ENCODE results near the gene SPATA13.

SPATA13 gene

DNA sequence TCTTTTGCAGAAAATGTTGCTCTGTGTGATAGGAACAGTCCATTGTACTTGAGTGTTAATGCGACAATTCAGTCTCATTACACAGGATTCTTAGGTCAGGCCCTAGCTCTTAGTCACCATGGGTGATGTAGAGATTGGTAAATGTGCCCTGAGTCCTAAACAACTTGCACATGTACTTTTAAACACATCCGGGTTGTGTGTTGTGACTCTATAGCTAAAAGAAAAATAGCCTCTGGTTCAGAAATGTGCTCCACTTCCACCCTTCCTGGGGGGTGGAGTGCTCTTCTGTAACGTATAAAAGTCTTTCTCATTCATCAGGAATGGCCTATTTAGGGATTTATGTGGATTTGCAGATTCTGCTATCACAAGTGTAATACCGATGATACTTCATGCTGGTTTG lies 5.2 kb downstream of the SPATA13 start:
- no peaks in the 10 kb centered on the region for H3K36me3 Mint-ChIP-seq (ENCODE audit: low read depth)
- no peak overlapping the region for H3K4me3 Mint-ChIP-seq
- H3K27me3 Mint-ChIP-seq = peaks cover 21% of the 10 kb centered on the region
- peaks cover 15% of the 10 kb centered on the region for H3K4me1 Mint-ChIP-seq (ENCODE audit: low read depth)
- intact Hi-C loops (cut with micrococcal nuclease) = loop anchor here (10.0 kb wide), 1 partner anchor 791 kb away; no protein-coding TSS in a partner anchor
- H3K9me3 Mint-ChIP-seq = no peaks in the 10 kb centered on the region
- H3K27ac Mint-ChIP-seq = no peak overlapping the region

DNA sequence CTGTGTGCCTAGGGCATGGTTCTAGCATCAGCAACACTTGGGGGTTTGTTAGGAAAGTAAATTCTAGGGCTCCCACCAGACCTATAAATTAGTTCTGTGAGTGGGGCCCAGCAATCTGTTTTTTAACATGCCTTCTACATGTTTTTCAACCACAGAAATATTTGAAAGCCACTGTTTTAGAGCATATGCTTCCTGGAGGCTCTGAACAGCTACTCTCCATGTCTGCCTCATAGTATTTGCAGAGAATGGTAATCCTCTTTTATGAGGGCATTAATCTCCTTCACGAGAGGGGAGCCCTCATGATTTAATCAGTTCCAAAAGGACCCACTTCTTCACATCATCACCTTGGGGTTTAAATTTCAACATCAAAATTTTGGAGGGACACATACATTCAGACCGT lies 6.0 kb downstream of the SPATA13 start:
- Mint-ChIP-seq H3K4me1 (ENCODE audit: low read depth) (peaks cover 9% of the 10 kb centered on the region), H3K36me3 (ENCODE audit: low read depth) (no peaks in the 10 kb centered on the region), H3K27me3 (peaks cover 13% of the 10 kb centered on the region), H3K9me3 (no peaks in the 10 kb centered on the region), H3K27ac (no peak overlapping the region), H3K4me3 (no peak overlapping the region)
- intact Hi-C loops (cut with micrococcal nuclease) = loop anchor here (10.0 kb wide), 1 partner anchor 792 kb away; no protein-coding TSS in a partner anchor

DNA sequence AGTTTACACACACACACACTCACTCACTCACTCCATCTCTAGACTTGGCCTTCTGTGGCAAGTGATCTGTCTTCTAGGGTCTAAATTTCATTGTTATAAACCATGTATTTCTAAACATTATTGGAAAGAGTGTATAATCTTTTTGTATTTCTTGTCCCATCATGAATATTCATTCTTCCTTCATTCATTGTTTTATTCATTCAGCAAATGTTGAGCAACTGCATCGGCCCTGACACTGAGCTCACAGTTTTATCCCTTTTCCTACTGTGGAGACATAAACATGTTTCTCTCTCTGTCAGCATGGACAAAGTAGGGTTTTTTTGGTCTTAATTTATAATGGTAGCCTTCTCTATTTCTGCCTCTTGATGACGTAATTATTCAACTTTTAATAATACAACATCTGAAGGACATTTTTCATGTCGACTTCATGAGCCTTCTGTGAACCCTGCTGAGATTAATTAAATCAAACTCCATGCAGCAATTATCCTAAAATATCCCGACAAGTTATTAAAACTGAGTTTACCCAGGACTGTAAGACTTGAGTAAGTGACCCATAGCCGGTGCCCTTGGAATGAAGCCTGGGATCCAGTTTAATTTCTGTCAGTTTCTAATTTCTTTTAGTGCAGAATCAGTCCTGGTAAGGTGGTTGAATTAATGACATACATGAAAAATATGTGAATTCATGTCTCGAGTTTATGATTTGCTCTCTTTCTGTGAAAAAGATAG lies 7.3 kb downstream of the SPATA13 start:
- intact Hi-C loops (cut with micrococcal nuclease) = loop anchor here (10.0 kb wide), 1 partner anchor 793 kb away; no protein-coding TSS in a partner anchor
- H3K9me3 Mint-ChIP-seq = no peaks in the 10 kb centered on the region
- H3K27me3 Mint-ChIP-seq = peaks cover 2% of the 10 kb centered on the region
- H3K36me3 Mint-ChIP-seq (ENCODE audit: low read depth) = no peaks in the 10 kb centered on the region
- H3K27ac Mint-ChIP-seq = no peak overlapping the region
- H3K4me3 Mint-ChIP-seq = no peak overlapping the region
- no peaks in the 10 kb centered on the region for H3K4me1 Mint-ChIP-seq (ENCODE audit: low read depth)

DNA sequence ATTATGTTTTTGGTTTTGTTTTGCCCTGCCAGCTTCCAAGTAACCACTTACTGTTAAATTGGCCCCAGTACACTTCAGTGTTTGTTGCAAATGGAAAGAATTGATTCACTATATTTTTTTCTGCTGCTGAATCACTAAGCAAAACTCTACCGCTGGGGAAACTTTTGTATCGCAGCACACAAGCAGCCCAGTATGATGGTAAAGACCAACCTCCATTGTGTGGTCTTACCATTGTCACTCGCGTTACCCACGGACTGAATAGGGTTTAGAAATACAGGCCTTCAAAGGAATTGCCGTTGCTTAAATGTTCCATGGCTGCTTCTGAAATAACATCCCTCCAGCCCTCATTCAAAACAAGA lies 7.9 kb downstream of the SPATA13 start:
- Mint-ChIP-seq H3K4me3 (no peak overlapping the region), H3K4me1 (ENCODE audit: low read depth) (no peaks in the 10 kb centered on the region), H3K27ac (no peak overlapping the region), H3K9me3 (no peaks in the 10 kb centered on the region), H3K36me3 (ENCODE audit: low read depth) (no peaks in the 10 kb centered on the region), H3K27me3 (no peaks in the 10 kb centered on the region)
- intact Hi-C loops (cut with micrococcal nuclease) = loop anchor here (10.0 kb wide), 1 partner anchor 794 kb away; no protein-coding TSS in a partner anchor

DNA sequence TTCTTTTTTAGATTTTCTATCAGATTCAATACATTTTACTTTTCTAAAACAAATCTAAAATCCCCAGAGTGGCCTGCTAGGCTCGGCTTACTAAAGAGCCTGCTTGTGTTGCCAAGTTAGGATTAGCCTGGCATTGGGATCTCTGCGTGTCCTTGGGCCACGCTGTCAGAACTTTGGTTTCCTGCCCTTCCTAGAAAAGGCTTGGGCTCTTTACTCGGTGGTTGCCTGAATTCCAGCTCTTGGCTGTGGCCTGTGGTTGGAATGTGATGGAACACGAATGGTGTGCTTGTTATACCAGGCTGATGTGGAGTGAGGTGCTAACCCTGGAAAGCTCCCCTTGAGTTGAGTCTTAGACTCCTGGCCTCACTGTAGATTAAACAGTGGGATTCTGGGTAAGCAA lies 8.5 kb downstream of the SPATA13 start:
- H3K4me1 Mint-ChIP-seq (ENCODE audit: low read depth) = no peaks in the 10 kb centered on the region
- no peak overlapping the region for H3K27ac Mint-ChIP-seq
- no peaks in the 10 kb centered on the region for H3K36me3 Mint-ChIP-seq (ENCODE audit: low read depth)
- H3K9me3 Mint-ChIP-seq = no peaks in the 10 kb centered on the region
- no peak overlapping the region for H3K4me3 Mint-ChIP-seq
- no peaks in the 10 kb centered on the region for H3K27me3 Mint-ChIP-seq
- intact Hi-C loops (cut with micrococcal nuclease) = loop anchor here (10.0 kb wide), 1 partner anchor 794 kb away; no protein-coding TSS in a partner anchor

DNA sequence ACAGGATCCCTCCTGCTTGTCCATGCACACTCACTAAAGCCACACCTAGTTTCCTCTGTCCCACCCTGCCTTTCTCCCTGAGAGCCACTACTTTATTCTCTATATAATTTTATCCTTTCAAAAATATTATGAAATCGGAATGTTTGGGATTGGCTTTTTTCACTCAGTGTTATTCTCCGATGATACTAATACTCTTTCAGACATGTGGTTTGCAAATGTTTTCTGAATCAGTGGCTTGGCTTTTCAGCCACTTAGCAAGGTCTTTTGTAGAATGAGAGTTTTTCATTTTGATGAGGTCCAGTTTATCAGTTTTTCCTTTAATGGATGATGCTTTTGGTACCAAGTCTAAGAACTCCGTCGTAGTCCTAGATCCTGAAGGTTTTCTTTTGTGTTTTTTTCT lies 11.6 kb downstream of the SPATA13 start:
- H3K4me1 Mint-ChIP-seq (ENCODE audit: low read depth) = no peaks in the 10 kb centered on the region
- no peak overlapping the region for H3K27ac Mint-ChIP-seq
- no peaks in the 10 kb centered on the region for H3K27me3 Mint-ChIP-seq
- no peak overlapping the region for H3K4me3 Mint-ChIP-seq
- H3K9me3 Mint-ChIP-seq = no peaks in the 10 kb centered on the region
- no peaks in the 10 kb centered on the region for H3K36me3 Mint-ChIP-seq (ENCODE audit: low read depth)
- intact Hi-C loops (cut with micrococcal nuclease) = no loop called here

DNA sequence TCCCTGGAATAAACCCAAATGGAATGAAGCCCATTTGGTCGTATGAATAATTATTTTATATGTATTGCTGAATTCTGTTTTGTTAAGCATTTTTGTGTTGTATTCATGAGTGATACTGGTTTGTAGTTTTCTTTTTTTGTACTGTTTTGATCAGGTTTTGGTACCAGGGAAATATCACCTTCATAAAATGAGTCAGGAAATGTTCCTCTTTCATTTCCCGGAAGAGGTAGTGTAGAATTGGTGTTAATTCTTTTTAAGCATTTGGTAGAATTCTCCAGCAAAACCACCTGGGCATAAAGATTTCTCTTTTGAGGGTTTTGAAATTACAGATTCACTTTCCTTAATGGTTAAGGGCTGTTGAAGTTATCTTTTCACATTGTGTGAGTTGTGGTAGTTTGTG lies 13.3 kb downstream of the SPATA13 start:
- H3K4me3 Mint-ChIP-seq = no peak overlapping the region
- intact Hi-C loops (cut with micrococcal nuclease) = no loop called here
- H3K4me1 Mint-ChIP-seq (ENCODE audit: low read depth) = no peaks in the 10 kb centered on the region
- H3K27me3 Mint-ChIP-seq = no peaks in the 10 kb centered on the region
- no peaks in the 10 kb centered on the region for H3K36me3 Mint-ChIP-seq (ENCODE audit: low read depth)
- no peaks in the 10 kb centered on the region for H3K9me3 Mint-ChIP-seq
- H3K27ac Mint-ChIP-seq = no peak overlapping the region

DNA sequence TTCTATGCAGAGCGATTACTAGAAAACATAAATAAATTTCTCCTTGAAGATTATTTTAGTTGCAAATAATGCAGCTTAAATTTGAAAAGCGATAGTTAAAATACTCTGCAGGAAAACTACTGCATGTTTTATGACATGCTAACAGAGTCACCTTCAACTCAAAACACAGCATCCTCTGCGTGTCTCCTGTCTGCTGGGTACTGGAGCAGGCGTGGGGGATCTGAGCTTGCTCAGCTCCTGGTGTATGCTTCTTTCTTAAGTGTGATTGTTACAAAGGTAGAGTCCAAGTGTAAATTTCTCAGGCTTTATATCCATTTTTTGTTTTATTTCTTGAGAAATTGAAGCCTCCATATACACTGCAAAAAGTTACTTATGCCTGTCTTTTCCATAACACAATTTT lies 15.3 kb downstream of the SPATA13 start:
- Mint-ChIP-seq H3K27ac (no peak overlapping the region), H3K36me3 (ENCODE audit: low read depth) (no peaks in the 10 kb centered on the region), H3K4me3 (no peak overlapping the region), H3K27me3 (no peaks in the 10 kb centered on the region), H3K4me1 (ENCODE audit: low read depth) (no peaks in the 10 kb centered on the region), H3K9me3 (no peaks in the 10 kb centered on the region)
- intact Hi-C loops (cut with micrococcal nuclease) = no loop called here

DNA sequence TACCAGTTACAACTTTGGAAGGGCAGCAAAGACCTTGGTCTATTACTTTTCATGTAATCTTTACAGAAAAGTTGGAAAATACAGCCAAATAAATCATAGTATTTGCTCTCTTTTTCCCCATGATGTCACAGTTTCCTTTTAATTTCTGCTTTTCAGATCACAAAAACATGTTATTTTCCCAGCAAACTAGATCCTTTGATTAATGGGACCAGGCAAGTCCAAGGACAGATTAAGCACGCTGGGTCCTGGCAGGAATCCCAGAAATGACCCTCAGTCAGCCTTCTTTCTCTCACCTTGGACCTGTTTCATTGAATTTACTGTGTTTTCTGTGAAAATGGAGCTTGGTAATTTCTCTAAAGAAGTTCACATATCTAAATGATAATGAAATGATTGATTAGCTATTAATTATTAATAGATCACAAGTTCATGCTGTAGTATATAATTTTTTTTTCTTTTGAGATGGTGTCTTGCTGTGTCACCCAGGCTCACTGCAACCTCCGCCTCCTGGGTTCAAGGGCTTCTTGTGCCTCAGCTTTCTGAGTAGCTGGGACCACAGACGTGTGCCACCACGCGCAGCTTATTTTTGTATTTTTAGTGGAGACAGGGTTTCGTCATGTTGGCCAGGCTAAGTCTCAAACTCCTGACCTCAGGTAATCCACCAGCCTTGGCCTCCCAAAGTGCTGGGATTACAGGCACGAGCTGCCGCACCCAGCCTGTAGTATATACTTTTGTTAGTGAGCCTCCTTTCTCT lies 16.0 kb downstream of the SPATA13 start:
- H3K4me1 Mint-ChIP-seq (ENCODE audit: low read depth) = no peaks in the 10 kb centered on the region

DNA sequence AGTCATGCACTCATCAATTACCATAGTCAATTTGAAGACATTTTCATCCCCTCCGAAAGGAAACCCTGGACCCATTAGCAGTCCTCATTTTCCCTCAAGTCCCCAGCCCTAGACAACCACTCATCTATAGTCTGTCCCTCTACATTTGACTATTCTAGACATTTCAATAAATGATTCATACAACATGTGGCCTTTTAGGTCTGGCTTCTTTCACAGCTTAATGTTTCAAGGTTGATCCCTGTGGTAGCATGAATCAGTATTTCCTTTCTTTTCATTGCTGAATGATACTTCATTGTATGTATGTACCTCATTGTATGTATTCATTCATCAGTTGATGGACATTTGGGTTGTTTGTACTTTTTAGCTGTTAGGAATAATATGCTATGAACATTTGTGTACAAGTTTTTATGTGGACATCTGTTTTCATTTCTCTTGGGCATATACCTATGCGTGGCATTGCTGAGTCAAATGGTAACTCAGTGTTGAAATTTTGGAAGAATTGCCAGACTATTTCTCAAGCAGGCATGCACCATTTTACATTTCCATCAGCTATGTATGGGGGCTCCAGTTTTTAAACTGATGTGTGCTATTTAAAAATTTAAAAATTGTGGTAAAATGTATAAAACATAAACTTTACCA lies 18.4 kb downstream of the SPATA13 start:
- Mint-ChIP-seq H3K4me3 (no peak overlapping the region), H3K36me3 (ENCODE audit: low read depth) (no peaks in the 10 kb centered on the region), H3K4me1 (ENCODE audit: low read depth) (peaks cover 5% of the 10 kb centered on the region), H3K27ac (no peak overlapping the region), H3K9me3 (peaks cover 8% of the 10 kb centered on the region), H3K27me3 (no peaks in the 10 kb centered on the region)
- intact Hi-C loops (cut with micrococcal nuclease) = no loop called here

More for the DNA sequence above, 16.0 kb downstream of the SPATA13 start:
- Mint-ChIP-seq H3K9me3 (no peaks in the 10 kb centered on the region), H3K27ac (no peak overlapping the region), H3K36me3 (ENCODE audit: low read depth) (no peaks in the 10 kb centered on the region), H3K4me3 (no peak overlapping the region), H3K27me3 (no peaks in the 10 kb centered on the region)
- intact Hi-C loops (cut with micrococcal nuclease) = no loop called here

DNA sequence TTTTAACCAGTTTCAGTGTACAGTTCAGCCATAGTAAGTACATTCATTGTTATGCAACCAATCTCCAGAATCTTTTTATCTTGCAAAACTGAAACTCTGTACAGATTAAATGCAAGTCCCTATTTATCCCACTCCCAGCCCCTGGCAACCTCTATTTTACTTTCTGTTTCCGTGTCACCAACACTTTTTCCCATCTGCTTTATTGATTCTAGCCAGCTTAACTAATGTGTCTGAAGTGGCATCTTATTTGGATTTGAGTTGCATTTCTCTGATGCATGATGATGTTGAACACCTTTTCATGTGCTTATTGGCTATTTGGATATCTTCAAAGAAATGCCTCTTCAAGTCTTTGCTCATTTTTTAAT lies 18.9 kb downstream of the SPATA13 start:
- H3K27me3 Mint-ChIP-seq = no peaks in the 10 kb centered on the region
- no peak overlapping the region for H3K4me3 Mint-ChIP-seq
- peaks cover 5% of the 10 kb centered on the region for H3K4me1 Mint-ChIP-seq (ENCODE audit: low read depth)
- no peaks in the 10 kb centered on the region for H3K36me3 Mint-ChIP-seq (ENCODE audit: low read depth)
- no peak overlapping the region for H3K27ac Mint-ChIP-seq
- intact Hi-C loops (cut with micrococcal nuclease) = no loop called here
- H3K9me3 Mint-ChIP-seq = peaks cover 8% of the 10 kb centered on the region

DNA sequence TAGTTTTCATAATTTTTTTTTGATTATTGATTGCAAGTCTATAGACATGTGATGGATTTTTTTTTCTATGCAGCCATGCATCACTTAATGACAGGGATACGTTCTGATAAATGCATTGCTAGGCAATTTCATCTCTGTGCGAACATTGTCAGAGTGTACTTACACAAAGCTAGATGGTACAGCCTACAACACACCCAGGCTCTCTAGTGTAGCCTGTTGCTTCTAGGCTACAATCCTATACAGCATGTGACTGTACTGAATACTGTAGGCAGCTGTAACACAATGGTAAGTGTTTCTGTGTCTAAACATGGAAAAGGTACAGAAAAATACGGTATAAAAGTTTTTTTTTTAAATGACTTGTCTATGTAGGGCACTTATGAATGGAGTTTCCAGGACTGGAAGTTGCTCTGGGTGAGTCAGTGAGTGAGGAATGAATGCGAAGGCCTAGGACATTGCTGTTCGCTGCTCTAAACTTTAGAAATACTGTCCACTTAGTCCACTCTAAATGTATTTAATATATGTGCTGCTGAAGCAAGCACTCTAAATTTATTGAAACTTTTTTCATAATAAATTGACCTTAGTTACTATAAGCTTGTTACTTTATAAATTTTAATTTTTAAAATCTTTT lies 20.3 kb downstream of the SPATA13 start:
- Mint-ChIP-seq H3K27ac (no peak overlapping the region), H3K36me3 (ENCODE audit: low read depth) (no peaks in the 10 kb centered on the region), H3K27me3 (no peaks in the 10 kb centered on the region), H3K9me3 (peaks cover 8% of the 10 kb centered on the region), H3K4me1 (ENCODE audit: low read depth) (peaks cover 5% of the 10 kb centered on the region), H3K4me3 (no peak overlapping the region)
- intact Hi-C loops (cut with micrococcal nuclease) = no loop called here

DNA sequence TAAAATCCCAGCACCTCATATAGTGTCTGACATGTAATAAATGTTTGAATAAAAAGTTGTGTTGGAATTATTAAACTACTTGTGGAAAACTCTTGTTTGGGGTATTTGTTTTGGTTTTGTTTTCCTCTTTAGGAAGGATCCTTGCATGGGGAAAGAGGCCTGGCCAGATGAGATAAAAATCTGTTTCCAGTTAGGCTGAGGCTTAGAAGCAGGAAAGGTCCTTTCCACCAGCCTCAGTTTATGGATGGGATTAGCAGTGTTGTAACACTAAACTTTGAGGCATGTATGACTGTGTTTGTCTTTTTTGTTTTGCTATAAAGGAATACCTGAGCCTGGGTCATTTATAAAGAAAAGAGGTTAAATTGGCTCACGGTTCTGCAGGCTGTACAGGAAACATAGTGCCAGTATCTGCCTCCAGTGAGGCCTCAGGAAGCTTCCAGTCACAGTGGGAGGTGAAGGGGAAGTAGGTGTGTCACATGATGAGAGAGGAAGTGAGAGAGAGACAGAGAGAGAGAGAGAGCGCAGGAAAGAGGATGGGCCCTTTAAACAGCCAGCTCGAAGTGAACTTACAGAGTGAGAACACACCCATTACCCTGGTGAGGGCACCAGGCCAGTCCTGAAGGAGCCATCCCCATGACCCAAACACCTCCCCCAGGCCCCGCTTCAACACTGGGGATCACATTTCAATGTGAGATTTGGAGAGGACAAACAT lies 21.6 kb downstream of the SPATA13 start:
- Mint-ChIP-seq H3K4me1 (ENCODE audit: low read depth) (peaks cover 11% of the 10 kb centered on the region), H3K27ac (no peak overlapping the region), H3K36me3 (ENCODE audit: low read depth) (no peaks in the 10 kb centered on the region), H3K9me3 (peaks cover 8% of the 10 kb centered on the region), H3K4me3 (no peak overlapping the region), H3K27me3 (no peaks in the 10 kb centered on the region)
- intact Hi-C loops (cut with micrococcal nuclease) = no loop called here

Measured in dendritic cell treated with granulocyte-macrophage colony-stimulating factor and Interleukin-4, amounts not matched to agents 40 ng/mL and 50 ng/mL, for 4 days (primary cell).